H1 (cell line): Measurements from ENCODE around the gene MPPED1. TPM values are rescaled to one million over a fixed set of nuclear protein-coding genes. Genes with fewer than 3 reads are reported as not detected.

Experiments used
- KDM5A ChIP-seq: fragments of 200-600 bp; IDR thresholded peaks from 2 replicates; pipeline ENCODE4 v1.7.1; 2012; ENCODE audit warnings: mild to moderate bottlenecking, low read length, inconsistent platforms, mixed read lengths
- RFX5 ChIP-seq: IDR thresholded peaks from 2 replicates; pipeline ENCODE4 v1.6.1; 2011; ENCODE audit warnings: low read depth, low read length, improper control_type of control experiment, borderline replicate concordance
- TAF1 ChIP-seq: IDR thresholded peaks from 2 replicates; pipeline ENCODE4 v1.6.1; 2011; ENCODE audit warnings: mild to moderate bottlenecking, low read depth, low read length
- polyA plus RNA-seq, 7 experiments: library from polyadenylated mRNA; depleted of rRNA in 3 of 7; stranded (reverse) in 5 of 7; unstranded in 2 of 7; fragments of >200 nt in 5 of 7; fragments of 200-250 nt in 2 of 7; gene quantifications; 1 replicate in 5 of 7; 2 replicates in 1 of 7; 4 replicates in 1 of 7; pipeline versions ENCODE4 v1.2.1 to v1.2.3, GENCODE V29; 2011 to 2013; ENCODE audit warnings: missing spikeins in 2 of 7, mixed read lengths in 2 of 7
- total RNA-seq: library from RNA; stranded (reverse); fragmentation: NEBNext Ultra II Directional; extraction: Animal tissue kit (Norgen Biotek cat#: 25700); gene quantifications from 2 replicates; pipeline ENCODE4 v1.2.1, GENCODE V29; 2021

Gene MPPED1
- total and polyA plus RNA-seq, 2 of the 8 experiments (the other 6 are each of a cell fraction or from before 2014, with no cell fraction given), result 0.29 to 0.37 TPM

DNA sequence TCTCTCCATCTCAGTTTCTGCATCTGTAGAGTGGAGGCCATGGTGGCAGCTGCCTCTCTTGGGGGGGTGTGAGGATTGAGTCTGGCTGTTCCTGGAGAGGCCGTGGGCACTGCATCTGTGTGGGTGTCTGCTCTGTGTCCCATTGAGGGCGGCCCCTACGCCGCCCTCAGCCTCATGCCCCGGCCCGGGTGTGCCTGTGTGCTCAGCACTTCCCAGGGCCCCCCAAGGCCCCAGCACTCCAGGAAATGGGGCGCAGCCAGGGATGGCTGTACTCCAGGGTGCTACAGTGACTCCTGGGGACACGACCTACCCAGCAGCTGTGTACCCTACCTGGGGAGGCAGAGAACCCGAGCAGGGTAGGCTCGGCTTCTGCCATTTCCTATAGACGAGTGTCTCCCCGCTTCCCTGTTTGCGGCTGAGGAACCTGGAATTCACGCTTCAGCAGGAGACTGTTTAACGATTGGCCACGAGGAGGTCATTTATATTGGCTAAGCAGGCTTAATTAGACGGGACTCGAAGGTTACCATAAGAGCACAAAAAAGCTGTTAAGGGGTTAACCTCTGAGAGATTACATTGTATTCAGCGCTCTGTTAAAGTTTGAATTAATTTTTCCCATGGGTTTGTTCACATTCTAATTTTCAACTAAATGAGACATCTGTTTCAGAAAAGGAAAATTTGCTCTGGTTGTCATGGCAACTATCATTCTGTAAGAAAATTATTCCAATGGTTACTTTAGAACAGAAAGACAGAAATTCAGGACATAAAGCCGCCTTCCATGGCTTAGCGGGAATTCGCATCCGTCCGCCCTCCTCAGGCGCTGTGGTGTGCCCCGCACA lies 76.4 kb downstream of the MPPED1 start (continued):
- TF ChIP-seq TAF1, result no peak
- TF ChIP-seq RFX5, result no peak
- no peak for TF ChIP-seq KDM5A
